Activated CD4-positive, alpha-beta T cell treated with anti-CD3 and anti-CD28 coated beads, Interleukin-2, amount 10 ng/mL, durations not matched to agents 7 days and 5 days (primary cell): Measurements from ENCODE around the gene SH3BP5L. TPM values are rescaled to one million over a fixed set of nuclear protein-coding genes. Genes with fewer than 3 reads are reported as not detected.

Source experiments
- CTCF ChIA-PET: fragments of 350-600 bp; sonication (Branson Sonifier 250); formaldehyde crosslinking; loops from one replicate; lab custom pipeline; 2021; ENCODE audit warnings: antibody characterized with exemption; lab: Charles Lee
- POLR2A ChIA-PET: fragments of 350-600 bp; sonication (Branson Sonifier 250); formaldehyde crosslinking; loops from one replicate; lab custom pipeline; 2021; ENCODE audit warnings: antibody characterized with exemption; lab: Charles Lee
- DNase-seq: peaks from one replicate; pipeline ENCODE4 v3.0.0-alpha.2; 2020
- H3K27ac Mint-ChIP-seq: one replicate; pipeline ENCODE4 v1.8.0; 2021; ENCODE audit warnings: mild to moderate bottlenecking, moderate library complexity, mixed read lengths
- H3K27me3 Mint-ChIP-seq: one replicate; pipeline ENCODE4 v1.8.0; 2021; ENCODE audit warnings: mixed read lengths
- H3K36me3 Mint-ChIP-seq: one replicate; pipeline ENCODE4 v1.8.0; 2021; ENCODE audit warnings: low read depth, mixed read lengths
- H3K4me1 Mint-ChIP-seq: one replicate; pipeline ENCODE4 v1.8.0; 2021; ENCODE audit warnings: mixed read lengths
- H3K4me3 Mint-ChIP-seq: one replicate; pipeline ENCODE4 v1.8.0; 2021; ENCODE audit warnings: mild to moderate bottlenecking, moderate library complexity, mixed read lengths
- H3K9me3 Mint-ChIP-seq: one replicate; pipeline ENCODE4 v1.8.0; 2021; ENCODE audit warnings: mixed read lengths
- total RNA-seq, 2 experiments: library from RNA; stranded (reverse); gene quantifications; one replicate each; pipeline ENCODE4 v1.2.3, GENCODE V29; 2021

SH3BP5L gene
- total RNA-seq, 2 experiments from 2014 or later, result 29.7 to 32.7 TPM

DNA sequence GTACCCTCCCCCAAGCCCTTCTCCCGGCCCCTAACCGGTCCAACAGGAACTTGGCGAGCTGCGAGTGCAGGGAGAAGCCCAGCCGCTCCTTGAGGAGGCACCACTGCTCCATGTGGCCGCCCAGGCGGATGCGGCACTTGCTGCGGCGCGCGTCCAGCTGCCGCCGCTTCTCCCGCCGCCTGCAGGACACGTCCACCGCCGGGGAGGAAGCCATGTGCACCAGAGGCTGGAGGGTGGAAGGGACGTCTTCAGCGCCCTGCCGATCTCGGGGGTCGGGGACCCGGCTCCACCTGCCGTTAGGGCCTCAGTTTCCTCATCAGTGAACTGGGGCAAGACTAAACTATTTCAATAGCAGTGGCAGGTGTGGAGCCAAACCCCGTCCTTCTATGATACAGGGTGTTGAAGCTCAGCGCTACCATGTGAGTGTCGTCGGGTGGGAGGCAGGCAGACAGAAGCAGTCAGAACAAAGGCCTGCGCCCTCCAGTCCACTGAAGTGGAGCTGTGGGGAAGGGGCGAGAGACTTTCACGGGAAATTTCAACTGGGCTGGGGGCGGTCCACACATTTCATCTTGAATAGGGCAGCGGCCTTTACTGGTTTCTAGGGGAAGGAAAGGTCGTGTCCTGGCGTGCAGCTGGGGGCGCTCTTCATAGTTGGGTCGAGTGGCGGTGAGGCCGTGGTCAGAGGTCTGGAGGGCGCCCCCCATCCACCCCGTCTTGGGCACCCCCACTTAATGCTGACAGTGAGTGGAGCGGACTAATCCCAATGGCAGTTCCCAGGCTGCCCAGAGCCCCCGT, 32.6 kb upstream of the SH3BP5L start:
- Mint-ChIP-seq H3K27ac (peak overlapping the region; percentile 99), H3K4me3 (peak overlapping the region; percentile 93), H3K9me3 (no peaks in the 10 kb centered on the region), H3K27me3 (peaks cover 3% of the 10 kb centered on the region), H3K36me3 (peaks cover 26% of the 10 kb centered on the region), H3K4me1 (peaks cover 59% of the 10 kb centered on the region)
- POLR2A ChIA-PET, result interaction anchor here (1.0 kb wide), 1 partner anchor 21 kb away, joined by 4 read pairs; the partner anchor contains the start of gene ZNF672
- CTCF ChIA-PET, result interaction anchor here (0.7 to 2.5 kb wide), 12 partner anchors 12 to 68 kb away, joined by 3 to 16 read pairs (median 8); partner anchors contain the start of genes SH3BP5L and ZNF672
- DNase-seq, result peak; percentile 34

DNA sequence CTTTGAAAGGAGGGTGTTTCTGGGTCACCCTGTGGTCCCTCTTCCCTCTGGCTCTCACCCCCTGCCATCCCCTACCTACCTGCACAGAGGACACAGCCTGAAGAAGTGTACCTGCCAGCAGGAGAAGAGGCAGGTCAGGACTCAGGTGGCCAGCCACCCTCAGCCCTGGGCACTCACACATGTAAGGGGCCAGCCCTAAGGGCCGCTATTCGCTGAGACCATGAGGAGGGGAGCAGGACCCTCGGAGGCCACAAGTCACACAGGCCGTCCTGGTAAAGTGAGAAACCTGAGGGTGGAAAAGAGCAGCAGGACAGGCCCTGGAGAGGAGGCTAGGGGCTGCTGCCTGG, 32.0 kb upstream of the SH3BP5L start:
- H3K9me3 Mint-ChIP-seq, result no peaks in the 10 kb centered on the region
- CTCF ChIA-PET, result interaction anchor here (0.7 to 2.5 kb wide), 8 partner anchors 14 to 68 kb away, joined by 3 to 16 read pairs (median 11); partner anchors contain the start of genes SH3BP5L and ZNF672
- peaks cover 55% of the 10 kb centered on the region for H3K4me1 Mint-ChIP-seq
- H3K4me3 Mint-ChIP-seq, result peak overlapping the region; percentile 93
- no peak for DNase-seq
- POLR2A ChIA-PET, result no interaction called here
- peaks cover 3% of the 10 kb centered on the region for H3K27me3 Mint-ChIP-seq
- H3K36me3 Mint-ChIP-seq, result peaks cover 24% of the 10 kb centered on the region
- peak overlapping the region; percentile 99 for H3K27ac Mint-ChIP-seq

DNA sequence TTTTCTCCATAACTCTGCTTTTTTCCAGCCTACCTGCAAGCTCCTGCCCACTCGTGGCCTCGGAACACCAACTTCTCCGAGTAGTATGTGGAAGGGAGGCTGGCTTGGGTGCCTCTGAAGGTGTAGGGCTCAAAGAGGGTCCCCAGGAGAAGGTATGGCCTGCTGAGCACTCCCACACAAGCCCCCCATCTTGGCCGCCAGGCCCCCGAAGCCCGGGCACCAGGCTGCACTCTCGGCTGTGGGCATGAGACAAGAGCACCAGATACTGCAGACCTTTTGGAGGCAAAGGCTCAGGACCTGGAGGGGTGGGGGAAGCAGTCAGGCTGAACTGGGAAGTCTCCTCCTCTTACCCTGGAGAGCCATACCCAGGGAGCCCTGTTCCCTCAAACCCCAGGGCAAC, 31.5 kb upstream of the SH3BP5L start:
- Mint-ChIP-seq H3K27ac (peak overlapping the region; percentile 99), H3K4me1 (peaks cover 50% of the 10 kb centered on the region), H3K4me3 (peak overlapping the region; percentile 93), H3K36me3 (peaks cover 21% of the 10 kb centered on the region), H3K27me3 (peaks cover 3% of the 10 kb centered on the region), H3K9me3 (no peaks in the 10 kb centered on the region)
- CTCF ChIA-PET, result no interaction called here
- DNase-seq, result no peak
- POLR2A ChIA-PET, result no interaction called here

DNA sequence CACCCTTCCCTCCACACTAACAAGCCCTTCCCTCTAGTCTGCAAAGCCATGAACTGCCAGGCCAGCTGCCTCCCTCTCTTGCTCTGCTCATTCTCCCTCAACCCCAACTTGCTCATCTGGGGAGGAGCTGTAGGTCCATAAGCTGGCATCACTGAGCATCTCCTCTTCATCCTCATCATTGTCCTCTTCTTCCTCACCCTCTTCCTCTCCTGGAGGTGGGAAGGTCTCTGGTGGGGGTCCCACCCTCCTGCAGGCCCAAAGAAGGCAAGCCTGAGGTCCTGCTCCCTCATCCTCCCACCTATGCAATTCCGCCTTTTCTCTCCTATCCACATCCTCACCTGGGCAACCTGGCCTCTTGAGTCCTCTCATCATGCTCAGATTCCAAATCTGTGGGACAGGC, 30.5 kb upstream of the SH3BP5L start:
- ChIA-PET CTCF (interaction anchor here (1.5 kb wide), 1 partner anchor 25 kb away, joined by 3 read pairs; no protein-coding TSS in a partner anchor), POLR2A (no interaction called here)
- Mint-ChIP-seq H3K36me3 (peaks cover 19% of the 10 kb centered on the region), H3K27ac (peak overlapping the region; percentile 71), H3K4me1 (peaks cover 41% of the 10 kb centered on the region), H3K9me3 (no peaks in the 10 kb centered on the region), H3K27me3 (no peaks in the 10 kb centered on the region), H3K4me3 (no peak overlapping the region)
- DNase-seq, result no peak

DNA sequence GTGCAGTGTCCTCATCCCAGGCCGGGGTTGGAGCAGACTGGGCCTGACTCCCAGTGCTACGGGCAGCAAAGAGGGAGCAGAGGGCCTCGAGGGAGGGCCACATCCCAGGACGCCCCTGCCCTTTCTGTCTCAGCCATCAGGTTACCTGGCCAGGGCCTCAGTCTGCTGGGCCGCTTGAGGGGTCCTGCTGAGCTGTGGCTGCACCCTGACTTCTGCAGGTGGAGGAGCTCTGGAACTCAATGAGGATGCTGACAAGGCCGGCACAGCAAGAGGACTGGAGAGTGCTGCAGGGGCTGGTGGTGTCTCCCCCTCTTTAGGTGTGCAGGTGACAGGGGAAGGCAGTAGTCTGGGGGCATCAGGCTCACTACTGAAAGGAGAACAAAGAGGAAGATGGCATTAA, 29.9 kb upstream of the SH3BP5L start:
- peaks cover 41% of the 10 kb centered on the region for H3K4me1 Mint-ChIP-seq
- no peaks in the 10 kb centered on the region for H3K9me3 Mint-ChIP-seq
- ChIA-PET CTCF (interaction anchor here (1.5 kb wide), 1 partner anchor 24 kb away, joined by 3 read pairs; no protein-coding TSS in a partner anchor), POLR2A (no interaction called here)
- H3K27ac Mint-ChIP-seq, result no peak overlapping the region
- H3K4me3 Mint-ChIP-seq, result no peak overlapping the region
- DNase-seq, result no peak
- H3K36me3 Mint-ChIP-seq, result peaks cover 19% of the 10 kb centered on the region
- H3K27me3 Mint-ChIP-seq, result no peaks in the 10 kb centered on the region

DNA sequence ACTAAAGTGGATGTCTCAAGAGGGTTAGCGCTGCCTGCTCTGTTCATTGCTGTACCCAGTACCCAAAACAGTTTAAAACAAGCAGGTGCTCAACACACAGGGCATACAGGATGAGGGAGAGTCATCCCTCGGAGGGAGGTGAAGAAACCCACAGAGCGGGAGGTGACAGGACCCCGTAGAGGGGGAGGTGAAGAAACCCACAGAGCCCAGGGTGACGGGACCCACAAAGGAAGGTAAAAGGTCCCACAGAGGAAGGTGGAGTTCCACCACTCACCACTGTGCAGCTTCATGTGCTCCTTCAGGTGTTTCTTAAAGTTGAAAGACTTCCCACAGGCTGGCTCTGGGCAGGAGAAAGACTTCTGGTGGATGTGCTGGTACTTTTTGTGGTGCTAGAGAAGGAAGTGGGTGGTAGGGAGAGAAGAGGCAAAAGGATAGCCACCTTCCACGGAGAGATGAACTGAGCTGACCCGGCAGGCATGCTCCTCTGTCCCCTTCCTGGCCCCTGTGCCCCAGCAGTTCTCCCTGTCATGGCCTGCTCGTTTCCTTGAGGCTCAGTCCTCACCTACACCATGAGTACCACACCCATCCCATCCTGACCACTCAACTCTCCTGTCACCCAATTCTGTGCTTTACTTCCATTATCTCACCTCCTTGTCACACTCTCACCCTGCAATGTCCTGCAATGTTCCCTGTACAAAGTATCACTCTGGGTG, 28.1 kb upstream of the SH3BP5L start:
- DNase-seq, result peak; percentile 30
- no peak overlapping the region for H3K4me3 Mint-ChIP-seq

DNA sequence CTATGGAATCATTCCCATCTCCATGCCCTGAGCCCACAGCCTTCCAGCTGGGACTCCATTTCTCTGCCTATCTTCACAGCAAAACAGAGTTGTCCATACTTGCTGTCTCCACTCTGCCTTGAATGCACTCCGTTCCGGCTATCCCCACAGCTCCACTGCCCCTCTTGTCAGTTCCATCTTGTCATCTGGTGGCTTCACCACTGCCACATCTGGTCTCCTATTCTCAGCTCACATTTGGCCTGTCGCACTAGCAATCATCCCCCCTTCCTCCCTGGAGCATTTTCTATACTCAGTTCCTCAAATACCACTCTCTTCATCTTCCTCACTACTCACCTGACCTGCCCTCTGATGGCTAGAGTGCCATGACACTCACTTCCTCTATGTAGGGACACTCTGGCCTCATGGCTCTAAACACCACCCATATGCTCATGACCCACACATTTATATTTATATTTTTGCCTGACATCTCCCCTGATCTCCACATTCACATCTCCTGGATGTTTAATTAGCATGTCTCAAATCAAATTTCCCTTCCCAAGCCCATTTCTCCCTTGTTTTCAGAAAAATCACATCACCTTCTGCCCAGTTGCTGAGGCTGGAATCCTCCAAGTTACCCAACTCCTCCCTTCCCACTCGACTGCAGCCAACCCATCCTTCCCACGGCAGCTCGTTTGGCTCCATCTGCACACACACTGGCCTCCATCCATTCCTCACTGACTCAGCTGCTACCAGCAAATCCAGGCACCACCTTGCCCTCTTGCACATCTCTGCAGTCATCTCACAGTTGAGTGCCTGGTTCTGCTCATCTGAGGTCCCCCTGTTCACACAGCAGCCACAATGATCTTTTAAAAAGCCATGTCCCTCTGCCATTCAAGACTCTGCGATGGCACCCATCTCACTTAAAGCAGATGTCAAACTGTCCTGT, 27.0 kb upstream of the SH3BP5L start:
- POLR2A ChIA-PET, result no interaction called here
- H3K4me1 Mint-ChIP-seq, result peaks cover 18% of the 10 kb centered on the region
- no peaks in the 10 kb centered on the region for H3K27me3 Mint-ChIP-seq
- CTCF ChIA-PET, result no interaction called here
- no peak overlapping the region for H3K27ac Mint-ChIP-seq
- no peaks in the 10 kb centered on the region for H3K9me3 Mint-ChIP-seq
- DNase-seq, result no peak
- H3K36me3 Mint-ChIP-seq, result peaks cover 26% of the 10 kb centered on the region
- no peak overlapping the region for H3K4me3 Mint-ChIP-seq

More for the DNA sequence above, 28.1 kb upstream of the SH3BP5L start:
- peaks cover 25% of the 10 kb centered on the region for H3K4me1 Mint-ChIP-seq
- H3K27ac Mint-ChIP-seq, result no peak overlapping the region
- H3K36me3 Mint-ChIP-seq, result peaks cover 21% of the 10 kb centered on the region
- H3K9me3 Mint-ChIP-seq, result no peaks in the 10 kb centered on the region
- H3K27me3 Mint-ChIP-seq, result no peaks in the 10 kb centered on the region
- POLR2A ChIA-PET, result no interaction called here
- CTCF ChIA-PET, result no interaction called here

DNA sequence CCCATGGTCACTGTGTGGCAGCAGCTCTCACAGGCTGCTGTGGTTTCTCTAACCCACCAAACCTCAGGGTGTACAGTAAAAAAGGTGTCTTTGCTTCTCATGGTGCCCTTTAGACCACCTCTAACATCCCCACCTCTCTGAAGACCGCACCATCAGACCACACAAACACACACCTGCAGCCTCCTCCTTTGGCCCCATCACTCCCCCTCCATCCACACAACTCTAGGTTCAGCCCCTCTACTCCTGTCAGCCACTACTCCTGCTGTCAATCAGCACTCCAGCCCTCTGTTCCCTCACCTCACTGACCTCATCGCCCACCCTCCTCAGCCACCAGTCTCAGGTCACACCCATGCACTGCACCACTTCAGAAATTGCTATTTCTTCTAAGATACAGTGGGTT, 25.7 kb upstream of the SH3BP5L start:
- POLR2A ChIA-PET, result no interaction called here
- Mint-ChIP-seq H3K36me3 (peaks cover 33% of the 10 kb centered on the region), H3K4me3 (no peak overlapping the region), H3K27me3 (no peaks in the 10 kb centered on the region), H3K9me3 (no peaks in the 10 kb centered on the region), H3K4me1 (peaks cover 6% of the 10 kb centered on the region), H3K27ac (no peak overlapping the region)
- no peak for DNase-seq
- CTCF ChIA-PET, result interaction anchor here (0.7 to 1.0 kb wide), 2 partner anchors 14 to 27 kb away, joined by 3 read pairs; partner anchors contain the start of gene ZNF672

DNA sequence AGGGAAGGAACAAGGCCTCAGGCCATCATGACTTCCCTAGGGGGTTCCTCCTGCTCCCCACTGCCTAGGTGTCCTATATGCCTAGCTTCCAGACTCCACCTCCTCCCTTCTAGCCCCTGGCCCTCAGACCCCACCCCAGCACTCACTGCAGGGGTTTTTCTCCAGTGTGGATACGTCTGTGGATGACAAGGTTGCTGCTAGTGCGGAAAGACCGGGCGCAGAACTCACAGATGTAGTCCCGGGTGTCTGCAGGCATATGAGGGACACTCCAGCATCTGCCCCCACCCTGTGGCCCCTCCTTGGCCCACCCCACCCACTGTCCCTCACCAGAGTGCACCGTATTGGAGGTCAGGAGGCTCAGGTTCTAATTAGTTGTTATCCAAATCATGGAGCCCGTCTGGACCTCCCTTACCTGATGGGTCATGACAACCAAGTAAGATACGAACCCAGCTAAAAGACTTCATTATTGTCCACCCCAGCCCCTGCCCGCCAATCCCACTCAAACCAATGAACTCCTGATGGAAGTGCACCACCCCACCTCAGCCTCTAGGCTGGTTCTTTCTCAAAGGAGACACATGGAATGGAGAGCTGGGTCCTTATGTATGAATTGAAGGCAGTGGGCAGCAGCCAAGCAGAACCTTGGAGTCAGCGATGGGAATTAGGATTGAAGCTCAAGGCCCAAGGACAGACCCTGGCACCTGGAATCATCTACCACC, 25.0 kb upstream of the SH3BP5L start:
- Mint-ChIP-seq H3K27ac (no peak overlapping the region), H3K27me3 (no peaks in the 10 kb centered on the region), H3K36me3 (peaks cover 31% of the 10 kb centered on the region), H3K4me3 (no peak overlapping the region), H3K4me1 (no peaks in the 10 kb centered on the region), H3K9me3 (no peaks in the 10 kb centered on the region)
- CTCF ChIA-PET, result interaction anchor here (0.7 to 1.0 kb wide), 2 partner anchors 13 to 28 kb away, joined by 3 read pairs; partner anchors contain the start of gene ZNF672
- no peak for DNase-seq
- POLR2A ChIA-PET, result no interaction called here

DNA sequence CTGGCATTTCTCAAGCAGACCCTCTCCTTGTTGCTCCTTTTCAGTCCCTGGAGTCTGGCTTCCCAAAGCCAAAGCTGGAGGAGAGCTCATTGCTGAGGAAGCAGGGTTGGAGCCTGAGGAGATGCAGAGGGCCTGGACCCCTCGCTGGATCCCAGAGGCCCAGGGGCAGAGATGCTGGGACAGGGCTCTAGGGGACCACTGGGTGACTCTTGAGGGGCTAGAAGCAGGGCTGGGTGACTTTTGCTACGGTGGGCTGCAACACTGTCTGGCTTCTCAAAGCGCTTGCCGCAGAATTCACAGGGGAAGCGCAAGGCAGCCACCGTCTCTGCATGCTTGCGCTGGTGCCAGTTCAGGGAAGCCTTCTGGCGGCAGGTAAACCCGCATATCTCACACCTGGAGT, 24.4 kb upstream of the SH3BP5L start:
- no peak for DNase-seq
- Mint-ChIP-seq H3K27ac (no peak overlapping the region), H3K4me3 (no peak overlapping the region), H3K27me3 (no peaks in the 10 kb centered on the region), H3K4me1 (no peaks in the 10 kb centered on the region), H3K36me3 (peaks cover 32% of the 10 kb centered on the region), H3K9me3 (no peaks in the 10 kb centered on the region)
- CTCF ChIA-PET, result no interaction called here
- POLR2A ChIA-PET, result no interaction called here

DNA sequence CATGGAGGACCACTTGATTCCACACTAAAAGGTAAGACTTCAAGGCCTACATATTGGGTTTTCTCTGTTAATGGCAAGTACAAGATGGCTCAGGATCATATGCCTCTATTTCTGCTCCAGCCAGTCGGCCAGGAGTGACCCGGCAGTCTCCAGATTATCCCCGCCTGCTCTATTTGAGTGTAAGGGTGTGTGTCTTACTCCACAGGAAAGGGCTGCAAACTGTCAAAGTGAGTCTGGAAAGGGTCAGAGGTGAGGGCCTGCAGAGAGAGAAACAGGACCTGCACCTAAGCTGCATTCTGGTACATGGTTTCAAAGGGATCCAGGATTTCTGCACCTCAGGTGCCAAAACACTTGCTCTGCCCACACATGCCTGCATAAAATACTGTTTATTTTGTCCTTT, 23.9 kb upstream of the SH3BP5L start:
- H3K9me3 Mint-ChIP-seq, result no peaks in the 10 kb centered on the region
- no peak for DNase-seq
- no peak overlapping the region for H3K27ac Mint-ChIP-seq
- H3K4me3 Mint-ChIP-seq, result no peak overlapping the region
- ChIA-PET POLR2A (no interaction called here), CTCF (no interaction called here)
- H3K27me3 Mint-ChIP-seq, result no peaks in the 10 kb centered on the region
- H3K4me1 Mint-ChIP-seq, result no peaks in the 10 kb centered on the region
- peaks cover 27% of the 10 kb centered on the region for H3K36me3 Mint-ChIP-seq

DNA sequence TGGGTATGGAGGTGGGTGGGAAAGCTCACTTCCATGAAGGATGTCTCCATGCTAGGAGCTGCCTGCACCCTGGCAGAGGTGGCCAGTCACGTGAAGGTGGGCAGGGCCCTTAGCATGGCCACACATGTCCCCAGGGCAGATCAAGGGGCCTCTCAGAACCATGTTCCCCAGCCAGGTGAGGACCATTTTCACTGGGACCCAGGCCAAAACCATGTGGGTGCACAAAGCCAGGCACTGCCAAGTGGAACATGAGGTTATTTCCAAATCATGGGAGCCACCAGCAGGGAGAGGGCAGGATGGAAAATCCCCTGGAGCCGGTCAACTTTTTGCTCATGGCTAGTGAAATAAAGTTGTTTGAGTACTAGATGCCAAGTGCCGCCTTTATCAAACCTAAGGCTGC, 23.4 kb upstream of the SH3BP5L start:
- Mint-ChIP-seq H3K27ac (peak overlapping the region; percentile 39), H3K4me3 (no peak overlapping the region), H3K36me3 (peaks cover 30% of the 10 kb centered on the region), H3K9me3 (no peaks in the 10 kb centered on the region), H3K4me1 (no peaks in the 10 kb centered on the region), H3K27me3 (no peaks in the 10 kb centered on the region)
- ChIA-PET POLR2A (no interaction called here), CTCF (no interaction called here)
- DNase-seq, result no peak
